Naive B cell (primary cell): ENCODE measurements around the gene PRR5L. TPM values are rescaled to one million over a fixed set of nuclear protein-coding genes. Genes with fewer than 3 reads are reported as not detected.
A peak's percentile ranks its signal among the peaks of the same experiment; 100 is the strongest.

ENCODE experiments used
- ATAC-seq, 2 donors: fragments of 150-1000 bp; cut with Tn5 transposase; 2 replicates each; pipeline ENCODE4 v1.10.0; 2021; ENCODE audit warnings: low read depth in 2 of 2, mild to moderate bottlenecking in 2 of 2, moderate library complexity in 2 of 2
- DNase-seq: peaks from one replicate; pipeline ENCODE4 v3.0.0; 2022
- H3K27ac Mint-ChIP-seq, 6 donors: one replicate each; pipeline ENCODE4 v1.8.0; 2020 to 2022; ENCODE audit warnings: mild to moderate bottlenecking in 6 of 6, mixed read lengths in 6 of 6, moderate library complexity in 5 of 6, inconsistent platforms in 2 of 6
- H3K27me3 Mint-ChIP-seq, 3 donors: one replicate each; pipeline ENCODE4 v1.8.0; 2021 to 2022; ENCODE audit warnings: mixed read lengths in 3 of 3, mild to moderate bottlenecking in 1 of 3
- H3K36me3 Mint-ChIP-seq, 2 donors: one replicate each; pipeline ENCODE4 v1.8.0; 2020 to 2022; ENCODE audit warnings: mixed read lengths in 2 of 2, inconsistent platforms in 1 of 2, mild to moderate bottlenecking in 1 of 2
- H3K4me1 Mint-ChIP-seq, 3 donors: one replicate each; pipeline ENCODE4 v1.8.0; 2020 to 2022; ENCODE audit warnings: mixed read lengths in 3 of 3, inconsistent platforms in 1 of 3, mild to moderate bottlenecking in 1 of 3, moderate library complexity in 1 of 3
- H3K4me3 Mint-ChIP-seq, 8 donors: one replicate each; pipeline ENCODE4 v1.8.0; 2020 to 2022; ENCODE audit warnings: mild to moderate bottlenecking in 8 of 8, mixed read lengths in 8 of 8, moderate library complexity in 8 of 8, inconsistent platforms in 2 of 8
- H3K9me3 Mint-ChIP-seq, 7 donors: one replicate each; pipeline ENCODE4 v1.8.0; 2020 to 2022; ENCODE audit warnings: mixed read lengths in 7 of 7, mild to moderate bottlenecking in 5 of 7, inconsistent platforms in 2 of 7, moderate library complexity in 1 of 7
- polyA plus RNA-seq, 6 donors: library from polyadenylated mRNA; unstranded; fragments of 300-500 nt; fragmentation: Illumina TruSeq; gene quantifications; one replicate each; pipeline ENCODE4 v1.2.3, GENCODE V29; 2021; ENCODE audit warnings: low read depth in 6 of 6

Gene PRR5L
- polyA plus RNA-seq, 6 donors from 2014 or later, result 0.97 to 4.9 (median 1.9) TPM; not detected in 1

- Mint-ChIP-seq H3K27me3 (no peaks in the 10 kb centered on the region), H3K36me3 (peaks cover 24 to 27% of the 10 kb centered on the region in 2 donors), H3K4me1 (peaks cover 0 to 10% (median 0%) of the 10 kb centered on the region in 3 donors), H3K4me3 (no peak overlapping the region), H3K9me3 (peaks cover 0 to 9% (median 4%) of the 10 kb centered on the region in 7 donors), H3K27ac (peak overlapping the region in 1 of 6 donors; percentile 18)
- ATAC-seq (no peak), DNase-seq (no peak)
These were observed 142.0 kb downstream of the PRR5L start for GRCh38 chr11:36438126-36438525.

- Mint-ChIP-seq H3K9me3 (peaks cover 0 to 9% (median 4%) of the 10 kb centered on the region in 7 donors), H3K27me3 (no peaks in the 10 kb centered on the region), H3K36me3 (peaks cover 16% of the 10 kb centered on the region in 2 donors), H3K4me1 (peaks cover 0 to 10% (median 0%) of the 10 kb centered on the region in 3 donors), H3K4me3 (no peak overlapping the region), H3K27ac (no peak overlapping the region)
- no peak for ATAC-seq
- no peak for DNase-seq
These were observed 145.6 kb downstream of the PRR5L start for GRCh38 chr11:36441610-36442208.

- Mint-ChIP-seq H3K4me1 (peaks cover 0 to 10% (median 0%) of the 10 kb centered on the region in 3 donors), H3K36me3 (peaks cover 12 to 21% of the 10 kb centered on the region in 2 donors), H3K27ac (no peak overlapping the region), H3K27me3 (no peaks in the 10 kb centered on the region), H3K4me3 (no peak overlapping the region), H3K9me3 (peaks cover 0 to 9% (median 4%) of the 10 kb centered on the region in 7 donors)
- ATAC-seq (no peak), DNase-seq (no peak)
These were observed 147.6 kb downstream of the PRR5L start for GRCh38 chr11:36443661-36444060.

GRCh38 chr11:36446135-36446534 is 150.0 kb downstream of the PRR5L start:
- H3K9me3 Mint-ChIP-seq, result peaks cover 0 to 5% (median under 1%) of the 10 kb centered on the region in 7 donors
- H3K36me3 Mint-ChIP-seq, result peaks cover 11 to 23% of the 10 kb centered on the region in 2 donors
- no peak for DNase-seq
- no peak overlapping the region for H3K27ac Mint-ChIP-seq
- peaks cover 18 to 27% (median 18%) of the 10 kb centered on the region in 3 donors for H3K4me1 Mint-ChIP-seq
- ATAC-seq, result no peak
- no peak overlapping the region for H3K4me3 Mint-ChIP-seq
- H3K27me3 Mint-ChIP-seq, result no peaks in the 10 kb centered on the region

GRCh38 chr11:36447514-36447913 is 151.4 kb downstream of the PRR5L start:
- DNase-seq (no peak), ATAC-seq (no peak)
- Mint-ChIP-seq H3K4me1 (peaks cover 18 to 28% (median 18%) of the 10 kb centered on the region in 3 donors), H3K9me3 (peaks cover 0 to 5% (median 0%) of the 10 kb centered on the region in 7 donors), H3K27ac (no peak overlapping the region), H3K4me3 (peak overlapping the region in 1 of 8 donors; percentile 26), H3K27me3 (no peaks in the 10 kb centered on the region), H3K36me3 (peaks cover 11 to 21% of the 10 kb centered on the region in 2 donors)

GRCh38 chr11:36447947-36448346 is 151.9 kb downstream of the PRR5L start:
- Mint-ChIP-seq H3K36me3 (peaks cover 11 to 21% of the 10 kb centered on the region in 2 donors), H3K9me3 (peaks cover 0 to 5% (median 0%) of the 10 kb centered on the region in 7 donors), H3K4me3 (peak overlapping the region in 1 of 8 donors; percentile 26), H3K27me3 (no peaks in the 10 kb centered on the region), H3K27ac (peak overlapping the region in 2 of 6 donors; percentile 52 to 76), H3K4me1 (peaks cover 18 to 26% (median 18%) of the 10 kb centered on the region in 3 donors)
- no peak for ATAC-seq
- DNase-seq, result no peak

- ATAC-seq (peak in 1 of 2 donors; percentile 25), DNase-seq (no peak)
- H3K4me3 Mint-ChIP-seq, result peak overlapping the region; percentile 26 to 95 (median 86)
- peak overlapping the region in 5 of 6 donors; percentile 66 to 88 (median 75) for H3K27ac Mint-ChIP-seq
- H3K9me3 Mint-ChIP-seq, result peaks cover 0 to 5% (median 0%) of the 10 kb centered on the region in 7 donors
- no peaks in the 10 kb centered on the region for H3K27me3 Mint-ChIP-seq
- peaks cover 24 to 37% (median 26%) of the 10 kb centered on the region in 3 donors for H3K4me1 Mint-ChIP-seq
- peaks cover 11 to 21% of the 10 kb centered on the region in 2 donors for H3K36me3 Mint-ChIP-seq
These were observed 153.5 kb downstream of the PRR5L start for GRCh38 chr11:36449561-36450096.

- Mint-ChIP-seq H3K36me3 (peaks cover 11 to 21% of the 10 kb centered on the region in 2 donors), H3K27me3 (no peaks in the 10 kb centered on the region), H3K4me3 (peak overlapping the region; percentile 26 to 95 (median 86)), H3K9me3 (peaks cover 0 to 5% (median 0%) of the 10 kb centered on the region in 7 donors), H3K4me1 (peaks cover 24 to 37% (median 26%) of the 10 kb centered on the region in 3 donors), H3K27ac (peak overlapping the region in 5 of 6 donors; percentile 72 to 91 (median 81))
- DNase-seq (peak; percentile 6), ATAC-seq (peak; percentile 73 to 80)
These were observed 154.1 kb downstream of the PRR5L start for GRCh38 chr11:36450110-36450572.

GRCh38 chr11:36451045-36451444 is 155.0 kb downstream of the PRR5L start:
- Mint-ChIP-seq H3K27me3 (no peaks in the 10 kb centered on the region), H3K4me1 (peaks cover 24 to 37% (median 34%) of the 10 kb centered on the region in 3 donors), H3K36me3 (peaks cover 11 to 28% of the 10 kb centered on the region in 2 donors), H3K27ac (peak overlapping the region in 1 of 6 donors; percentile 7), H3K9me3 (peaks cover 0 to 5% (median 0%) of the 10 kb centered on the region in 7 donors), H3K4me3 (peak overlapping the region in 3 of 8 donors; percentile 29 to 77 (median 32))
- ATAC-seq (no peak), DNase-seq (no peak)

- H3K4me1 Mint-ChIP-seq, result peaks cover 24 to 37% (median 34%) of the 10 kb centered on the region in 3 donors
- peak overlapping the region in 2 of 8 donors; percentile 37 to 39 for H3K4me3 Mint-ChIP-seq
- no peak for DNase-seq
- peaks cover 0 to 5% (median 0%) of the 10 kb centered on the region in 7 donors for H3K9me3 Mint-ChIP-seq
- H3K36me3 Mint-ChIP-seq, result peaks cover 10 to 25% of the 10 kb centered on the region in 2 donors
- ATAC-seq, result no peak
- peak overlapping the region in 1 of 6 donors; percentile 7 for H3K27ac Mint-ChIP-seq
- no peaks in the 10 kb centered on the region for H3K27me3 Mint-ChIP-seq
These were observed 155.6 kb downstream of the PRR5L start for GRCh38 chr11:36451681-36452080.

GRCh38 chr11:36452236-36452940 is 156.3 kb downstream of the PRR5L start:
- no peak for DNase-seq
- ATAC-seq, result no peak
- Mint-ChIP-seq H3K27me3 (no peaks in the 10 kb centered on the region), H3K4me3 (no peak overlapping the region), H3K4me1 (peaks cover 24 to 37% (median 34%) of the 10 kb centered on the region in 3 donors), H3K36me3 (peaks cover 7 to 20% of the 10 kb centered on the region in 2 donors), H3K27ac (peak overlapping the region in 2 of 6 donors; percentile 14 to 22), H3K9me3 (peaks cover 0 to 5% (median 0%) of the 10 kb centered on the region in 7 donors)

- Mint-ChIP-seq H3K27me3 (no peaks in the 10 kb centered on the region), H3K4me1 (peaks cover 24 to 37% (median 34%) of the 10 kb centered on the region in 3 donors), H3K4me3 (no peak overlapping the region), H3K36me3 (peaks cover 7 to 20% of the 10 kb centered on the region in 2 donors), H3K9me3 (peaks cover 0 to 5% (median 0%) of the 10 kb centered on the region in 7 donors), H3K27ac (peak overlapping the region in 2 of 6 donors; percentile 14 to 22)
- no peak for DNase-seq
- ATAC-seq, result no peak
These were observed 156.9 kb downstream of the PRR5L start for GRCh38 chr11:36452961-36453360.

- Mint-ChIP-seq H3K9me3 (peaks cover 0 to 5% (median 0%) of the 10 kb centered on the region in 7 donors), H3K4me3 (peak overlapping the region in 1 of 8 donors; percentile 29), H3K36me3 (peaks cover 7 to 20% of the 10 kb centered on the region in 2 donors), H3K4me1 (peaks cover 24 to 37% (median 34%) of the 10 kb centered on the region in 3 donors), H3K27me3 (no peaks in the 10 kb centered on the region), H3K27ac (peak overlapping the region in 2 of 6 donors; percentile 13 to 97)
- no peak for ATAC-seq
- no peak for DNase-seq
These were observed 157.6 kb downstream of the PRR5L start for GRCh38 chr11:36453678-36454077.
